HG03139 (cell line): ENCODE results near the gene ADPRHL1.

Experiments
- ATAC-seq: cut with Tn5 transposase; IDR thresholded peaks from one replicate; pipeline ENCODE4 v1.9.1; 2021; ENCODE audit not compliant: unreplicated experiment

Gene ADPRHL1

DNA sequence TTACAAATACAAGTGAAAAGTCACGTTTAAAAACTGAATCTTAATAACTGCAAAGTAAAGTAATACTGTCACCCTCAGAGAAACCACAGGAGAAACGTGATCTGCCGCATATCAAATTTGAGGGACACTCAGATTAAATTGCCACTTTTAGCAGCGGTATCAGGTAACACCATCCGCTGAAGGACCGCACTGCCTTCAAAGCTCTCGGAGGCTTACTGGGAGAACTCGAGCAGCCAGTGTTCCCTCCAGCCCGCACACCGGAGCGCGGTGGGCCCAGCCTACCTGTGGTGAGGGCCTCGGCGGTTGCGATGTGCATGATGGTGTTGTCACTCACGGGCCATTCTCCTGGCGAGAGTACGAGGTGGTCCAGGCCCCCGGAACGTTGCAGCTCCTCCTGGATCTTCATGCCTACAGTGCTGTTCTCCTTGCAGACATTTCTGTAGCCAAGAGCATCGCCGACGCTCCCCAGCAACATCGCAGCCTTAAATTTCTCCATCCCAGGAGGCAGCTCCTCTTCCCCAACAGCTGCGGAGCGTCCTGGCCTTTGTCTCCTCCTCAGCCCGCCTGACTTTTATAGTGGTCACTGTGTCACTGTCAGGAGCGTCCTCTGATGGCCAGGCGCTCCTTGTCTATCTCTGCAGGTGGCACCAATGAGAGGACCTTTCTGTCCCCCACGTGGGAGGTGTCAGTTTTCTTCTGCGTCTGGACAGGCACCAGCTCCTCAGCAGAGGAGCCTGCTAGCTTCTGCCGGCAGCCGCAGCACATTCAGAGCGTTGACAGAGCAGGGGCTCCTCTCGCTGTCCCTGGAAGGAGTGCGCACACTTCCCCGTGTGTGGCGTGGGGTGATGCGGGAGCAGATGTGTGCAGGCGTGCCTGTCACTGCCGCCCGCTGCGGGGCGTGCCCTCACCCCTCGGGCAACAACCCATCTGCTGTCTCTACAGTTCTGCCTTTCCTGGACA lies at the start of gene ADPRHL1:
Gene ADPRHL1, minus strand, starts transcription at position 547 of the 960 bp plus-strand sequence. Its CDS starts 51 bp downstream, at position 496.
- no peak for ATAC-seq

DNA sequence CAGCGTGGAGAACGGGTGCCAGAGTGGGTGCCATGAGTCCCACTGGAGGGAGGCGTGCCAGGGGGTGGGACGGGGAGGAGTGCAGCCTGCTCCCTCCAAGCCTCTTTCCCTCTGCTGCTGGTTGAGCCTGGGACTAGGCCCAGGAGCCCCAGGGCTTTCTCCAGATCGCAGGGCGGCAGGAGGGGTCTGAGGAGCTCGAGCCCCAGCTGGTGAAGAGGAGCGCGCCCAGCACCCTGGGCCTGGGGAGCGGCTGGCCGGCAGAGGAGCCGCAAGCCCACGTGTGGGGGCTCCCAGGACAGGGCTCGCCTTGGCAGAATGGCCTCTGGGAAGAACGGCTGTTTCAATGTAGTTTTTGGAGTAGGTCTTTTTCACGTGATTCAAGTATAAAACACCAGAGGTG lies 49.4 kb upstream of the ADPRHL1 start:
- no peak for ATAC-seq

DNA sequence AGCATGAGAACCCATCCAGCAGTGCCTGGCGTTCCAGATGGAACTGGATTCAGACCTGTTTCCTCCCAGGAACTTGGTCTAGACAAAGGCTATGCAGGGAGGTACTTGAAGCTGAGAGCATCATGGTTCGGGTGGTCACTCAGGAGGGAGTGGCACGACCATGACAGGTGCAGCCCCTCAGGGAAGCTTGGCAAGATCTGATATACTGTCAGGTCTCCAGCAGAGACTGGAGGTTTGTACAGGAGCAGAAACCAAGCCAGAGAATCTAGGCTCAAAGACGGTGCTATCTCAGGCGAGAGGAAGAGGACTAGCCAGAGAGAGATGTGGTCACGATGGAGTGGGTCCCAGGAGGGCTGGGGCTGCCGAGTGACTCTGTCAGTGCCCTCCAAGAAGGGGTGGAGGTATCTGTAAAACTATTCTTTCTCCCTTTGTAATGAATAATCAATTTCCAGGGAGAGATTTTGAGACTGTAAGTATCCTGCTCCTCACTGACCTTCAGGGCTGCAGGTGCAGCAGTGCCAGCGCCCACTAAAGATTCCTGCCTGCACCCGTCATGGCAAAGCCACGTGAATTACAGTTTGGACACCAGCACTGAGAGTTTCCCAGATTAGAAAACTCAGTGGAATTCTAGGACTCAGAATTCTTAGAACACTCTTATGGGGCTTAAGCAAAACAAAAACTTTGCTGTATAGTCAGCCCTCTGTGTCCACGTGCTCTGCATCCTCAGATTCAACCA lies 47.4 kb upstream of the ADPRHL1 start:
- ATAC-seq = no peak

DNA sequence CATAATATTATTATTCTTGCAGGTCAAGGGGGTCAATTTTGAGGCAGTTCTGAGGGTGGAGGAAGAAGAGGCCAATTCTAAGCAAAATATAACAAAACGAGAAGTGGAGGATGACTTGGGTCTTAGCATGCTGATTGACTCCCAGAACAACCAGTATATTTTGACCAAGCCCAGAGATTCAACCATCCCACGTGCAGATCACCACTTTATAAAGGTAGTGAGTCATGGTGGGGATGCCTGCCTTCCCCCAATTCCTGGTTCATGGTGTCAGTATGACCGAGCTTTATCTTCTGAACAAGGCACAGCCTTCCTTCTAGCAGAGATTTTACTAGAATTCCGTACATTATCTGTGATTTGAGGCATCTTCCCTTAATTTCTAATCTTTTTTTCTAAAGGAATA lies 46.6 kb upstream of the ADPRHL1 start:
- no peak for ATAC-seq

DNA sequence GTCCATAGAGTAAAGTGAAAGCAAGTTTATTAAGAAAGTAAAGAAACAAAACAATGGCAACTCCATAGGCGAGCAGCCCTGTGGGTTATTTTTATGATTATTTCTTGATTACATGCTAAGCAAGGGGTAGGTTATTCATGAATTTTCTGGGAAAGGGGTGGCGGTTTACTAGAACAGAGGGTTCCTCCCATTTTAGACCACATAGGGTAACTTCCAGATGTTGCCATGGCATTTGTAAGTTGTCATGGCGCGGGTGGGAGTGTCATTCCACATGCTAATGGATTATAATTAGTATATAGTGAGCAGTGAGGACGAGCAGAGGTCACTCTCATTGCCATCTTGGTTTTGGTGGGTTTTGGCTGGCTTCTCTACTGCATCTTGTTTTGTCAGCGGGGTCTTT lies 45.6 kb upstream of the ADPRHL1 start:
- no peak for ATAC-seq

DNA sequence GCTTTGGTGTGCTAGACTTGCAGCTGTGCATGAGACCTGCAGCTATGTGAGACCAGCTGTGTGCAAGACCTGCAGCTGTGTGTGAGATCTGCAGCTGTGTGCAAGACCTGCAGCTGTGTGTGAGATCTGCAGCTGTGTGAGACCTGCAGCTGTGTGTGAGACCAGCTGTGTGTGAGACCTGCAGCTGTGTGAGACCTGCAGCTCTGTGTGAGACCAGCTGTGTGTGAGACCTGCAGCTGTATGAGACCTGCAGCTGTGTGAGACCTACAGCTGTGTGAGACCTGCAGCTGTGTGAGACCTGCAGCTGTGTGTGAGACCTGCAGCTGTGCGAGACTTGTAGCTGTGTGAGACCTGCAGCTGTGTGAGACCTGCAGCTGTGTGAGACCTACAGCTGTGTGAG lies 43.9 kb upstream of the ADPRHL1 start:
- no peak for ATAC-seq

DNA sequence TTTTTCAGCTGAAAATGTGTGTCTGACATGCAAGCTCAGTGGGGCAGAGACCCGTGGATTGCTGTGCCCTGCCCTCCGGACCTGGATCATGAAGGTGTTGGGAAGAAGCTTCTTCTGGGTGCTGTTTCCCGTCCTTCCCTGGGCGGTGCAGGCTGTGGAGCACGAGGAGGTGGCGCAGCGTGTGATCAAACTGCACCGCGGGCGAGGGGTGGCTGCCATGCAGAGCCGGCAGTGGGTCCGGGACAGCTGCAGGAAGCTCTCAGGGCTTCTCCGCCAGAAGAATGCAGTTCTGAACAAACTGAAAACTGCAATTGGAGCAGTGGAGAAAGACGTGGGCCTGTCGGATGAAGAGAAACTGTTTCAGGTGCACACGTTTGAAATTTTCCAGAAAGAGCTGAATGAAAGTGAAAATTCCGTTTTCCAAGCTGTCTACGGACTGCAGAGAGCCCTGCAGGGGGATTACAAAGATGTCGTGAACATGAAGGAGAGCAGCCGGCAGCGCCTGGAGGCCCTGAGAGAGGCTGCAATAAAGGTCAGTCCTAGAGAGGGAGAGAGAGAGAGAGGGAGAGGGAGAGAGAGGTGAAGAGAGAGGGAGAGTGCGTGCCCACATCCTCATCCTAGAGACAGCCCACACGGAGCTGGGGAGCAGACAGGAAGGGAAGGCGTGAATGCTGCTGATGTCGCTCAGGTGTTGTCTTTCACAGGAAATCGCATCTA lies 42.4 kb upstream of the ADPRHL1 start:
- no peak for ATAC-seq

DNA sequence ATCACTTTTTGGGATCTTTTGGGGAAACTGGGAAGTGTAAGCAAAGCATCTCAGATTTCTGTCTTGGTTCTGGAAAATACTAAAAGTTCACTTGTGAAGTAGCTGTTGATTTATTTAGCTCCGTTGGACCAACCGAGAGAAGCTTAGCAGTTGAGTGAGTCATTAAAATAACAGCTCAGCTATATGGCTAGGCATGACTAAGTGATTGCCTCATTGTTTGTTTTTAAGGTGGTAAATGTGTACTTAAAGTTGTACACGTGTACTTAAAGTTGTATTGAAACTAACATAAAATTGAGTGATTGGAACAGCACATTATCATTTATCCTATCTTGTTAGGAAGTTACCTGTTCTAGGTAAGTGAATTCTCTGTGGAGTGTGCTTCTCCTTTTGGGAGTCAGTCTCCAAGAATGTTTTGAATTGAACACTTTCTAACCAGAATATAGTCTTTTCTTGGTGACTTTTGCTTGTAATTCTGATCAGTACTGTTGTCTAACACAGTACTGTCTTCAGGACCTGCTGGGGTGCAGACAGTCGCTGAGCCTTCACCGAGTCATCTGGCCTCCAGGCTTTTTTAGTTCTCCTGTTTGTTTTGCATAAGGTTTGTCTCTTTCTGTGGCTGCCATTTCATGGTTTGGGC lies 40.1 kb upstream of the ADPRHL1 start:
- no peak for ATAC-seq

DNA sequence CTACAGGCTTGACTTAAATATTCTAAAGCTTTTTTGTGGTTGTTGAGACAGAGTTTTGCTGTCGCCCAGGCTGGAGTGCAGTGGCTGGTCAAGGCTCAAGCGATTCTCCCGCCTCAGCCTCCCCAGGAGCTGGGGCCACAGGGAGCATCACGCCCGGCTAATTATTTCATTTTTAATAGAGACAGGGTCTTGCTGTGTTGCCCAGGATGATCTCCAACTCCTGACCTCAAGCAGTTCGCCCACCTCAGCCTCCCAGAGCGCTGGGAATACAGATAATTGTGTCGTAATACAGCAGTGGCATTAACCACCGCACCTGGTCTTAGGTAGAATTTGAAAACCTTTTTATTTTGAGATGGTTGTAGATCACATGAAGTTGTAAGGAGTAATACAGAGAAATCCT lies 38.7 kb upstream of the ADPRHL1 start:
- no peak for ATAC-seq

DNA sequence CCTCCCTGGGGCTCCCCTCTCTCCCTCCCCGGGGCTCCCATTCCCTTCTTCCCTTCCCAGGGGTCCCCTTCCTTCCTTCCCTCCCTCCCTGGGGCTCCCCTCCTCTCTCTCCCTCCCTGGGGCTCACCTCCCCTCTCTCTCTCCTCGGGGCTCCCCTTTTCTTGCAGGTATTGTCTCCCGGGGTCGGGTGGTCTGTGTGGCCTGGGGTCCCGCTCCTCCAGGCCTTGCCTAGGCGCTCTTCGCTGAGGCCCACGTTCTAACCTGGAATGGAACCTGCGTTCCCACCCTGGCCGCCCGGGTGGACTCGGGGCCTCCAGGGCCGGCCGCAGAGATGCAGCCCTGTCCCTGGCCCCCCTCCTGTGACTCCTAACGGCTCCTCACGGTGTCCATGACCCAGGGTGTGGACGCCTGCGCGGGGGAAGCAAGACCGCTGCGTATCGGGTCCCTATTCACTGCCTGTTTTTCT lies 38.2 kb upstream of the ADPRHL1 start:
- ATAC-seq = no peak

DNA sequence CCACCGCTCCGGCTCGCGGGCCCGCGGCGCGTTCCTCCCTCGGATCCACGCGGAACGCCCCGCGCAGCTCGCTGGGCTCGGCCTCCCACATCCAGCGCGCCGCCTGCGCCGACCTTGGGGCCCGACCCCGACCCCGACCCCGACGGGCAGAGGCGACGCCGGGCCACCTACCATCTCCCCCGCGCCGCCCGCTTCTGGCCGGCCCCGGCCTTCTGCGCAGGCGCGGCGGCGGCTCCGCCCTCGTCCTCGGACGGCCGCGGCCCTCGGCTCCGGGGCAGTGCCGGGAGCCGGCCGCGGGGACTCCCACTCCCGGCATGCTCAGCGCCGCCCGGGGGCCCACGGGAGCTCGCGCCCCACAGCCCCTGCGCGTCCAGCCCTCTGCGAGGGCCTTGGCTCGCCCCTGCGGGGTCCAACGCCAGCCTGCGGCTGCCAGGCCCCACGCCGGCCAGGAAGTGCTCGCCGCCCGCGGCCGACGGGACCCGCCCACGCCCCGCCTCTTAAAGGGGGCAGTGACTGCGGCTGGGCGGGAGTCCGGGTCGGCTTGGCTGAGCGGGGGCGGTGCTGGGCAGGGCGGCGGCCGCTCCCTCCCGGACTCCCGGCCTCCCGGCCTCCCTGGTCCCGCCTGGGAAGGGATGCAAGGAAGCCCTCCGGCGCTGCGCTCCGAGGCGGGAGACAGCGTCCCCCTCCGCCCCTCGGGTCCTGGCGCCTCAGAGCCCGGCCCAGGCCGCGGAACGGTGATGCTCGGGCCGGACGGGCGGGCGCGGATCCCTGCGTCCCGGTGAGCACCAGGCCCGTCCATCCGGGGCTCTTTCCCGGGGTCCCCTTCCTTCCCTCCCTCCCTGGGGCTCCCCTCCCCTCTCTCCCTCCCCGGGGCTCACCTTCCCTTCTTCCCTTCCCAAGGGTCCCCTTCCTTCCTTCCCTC lies 37.5 kb upstream of the ADPRHL1 start, which contains the start of gene DCUN1D2:
Gene DCUN1D2, minus strand, starts transcription at position 216 of the 922 bp plus-strand sequence. Its CDS starts 42 bp downstream, at position 174.
- peak; percentile 74 for ATAC-seq

DNA sequence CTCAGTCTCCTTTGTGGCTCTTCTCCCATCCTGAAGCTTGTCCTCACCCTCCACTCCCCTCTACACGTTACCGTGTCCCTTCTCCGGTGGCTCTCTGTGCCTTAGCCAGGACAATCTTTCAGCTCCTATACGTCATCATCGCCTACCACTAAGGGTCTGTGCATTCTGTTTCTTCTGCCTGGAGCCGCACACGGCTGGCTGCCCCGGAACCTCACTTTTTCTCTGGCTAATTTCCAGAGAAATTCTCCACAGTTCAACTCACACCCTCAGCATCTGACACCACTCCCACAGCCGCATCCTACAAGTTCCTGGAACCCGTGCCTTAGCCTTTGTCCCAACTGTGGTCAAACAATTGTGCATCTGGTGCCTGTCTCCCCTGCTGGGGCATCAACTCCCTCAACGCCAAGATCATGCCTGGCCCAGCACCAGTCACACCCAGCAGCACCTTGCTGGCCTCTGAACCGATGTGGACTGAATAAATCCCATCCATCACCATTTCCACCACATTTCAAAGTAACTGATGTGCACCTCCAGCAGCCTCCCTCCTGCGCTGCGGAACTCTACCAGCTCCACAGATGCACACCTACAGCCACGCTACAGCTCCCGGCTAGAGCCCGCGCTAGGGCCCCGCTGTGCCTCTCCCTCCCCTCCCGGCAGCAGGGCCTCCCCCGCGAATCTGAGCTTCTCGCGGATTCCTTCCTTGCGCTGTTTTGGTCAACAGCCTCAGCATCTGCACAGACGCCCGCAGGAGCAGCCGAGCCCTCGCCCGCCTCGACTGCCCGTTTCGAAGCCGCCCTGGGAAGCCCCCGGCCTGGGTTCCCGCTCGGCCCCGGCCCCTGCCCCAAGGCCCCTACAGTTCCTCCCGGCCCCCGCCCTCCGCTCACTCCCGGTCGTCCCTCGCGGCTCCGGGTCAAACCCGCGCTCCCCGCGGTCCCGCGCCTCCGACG lies 36.5 kb upstream of the ADPRHL1 start:
- peak; percentile 26 for ATAC-seq

DNA sequence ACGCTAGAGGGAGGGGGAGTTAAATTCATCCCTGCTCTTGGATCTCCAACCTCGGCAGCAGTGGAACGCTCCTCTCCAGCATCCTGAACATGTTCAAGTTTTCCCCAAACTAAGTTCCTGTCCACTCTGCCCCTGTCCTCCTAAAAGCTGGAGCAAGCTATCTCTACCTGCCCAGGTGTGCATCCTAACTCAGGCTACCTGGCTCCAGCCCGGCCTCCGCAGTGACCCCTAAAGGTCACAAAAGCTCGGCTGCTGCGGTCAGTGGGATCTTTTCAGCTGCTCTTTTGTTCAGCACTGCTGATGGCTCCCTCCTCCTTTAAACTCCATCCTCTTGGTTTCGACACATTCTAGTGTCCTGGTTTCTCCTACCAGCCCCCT lies 35.9 kb upstream of the ADPRHL1 start:
- no peak for ATAC-seq

DNA sequence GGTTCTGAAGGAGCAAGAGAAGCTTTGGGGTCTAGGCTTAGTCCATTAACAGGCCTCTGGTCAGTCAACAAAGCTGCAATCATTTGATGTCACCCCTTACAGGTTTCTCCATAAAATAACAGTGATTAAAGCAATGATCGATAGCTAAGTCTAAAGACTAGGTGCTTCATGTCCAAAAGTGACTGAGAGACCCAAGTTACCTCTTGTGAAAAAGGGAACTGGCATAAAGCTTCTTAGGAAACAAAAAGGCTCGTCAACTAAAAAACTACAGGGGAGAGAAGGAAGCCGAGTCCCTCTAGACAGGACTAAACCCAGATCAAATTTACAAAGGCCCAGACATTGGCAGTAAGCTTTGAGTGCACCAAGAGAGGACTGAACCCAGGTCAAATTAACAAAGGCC lies 35.0 kb upstream of the ADPRHL1 start:
- ATAC-seq = no peak

DNA sequence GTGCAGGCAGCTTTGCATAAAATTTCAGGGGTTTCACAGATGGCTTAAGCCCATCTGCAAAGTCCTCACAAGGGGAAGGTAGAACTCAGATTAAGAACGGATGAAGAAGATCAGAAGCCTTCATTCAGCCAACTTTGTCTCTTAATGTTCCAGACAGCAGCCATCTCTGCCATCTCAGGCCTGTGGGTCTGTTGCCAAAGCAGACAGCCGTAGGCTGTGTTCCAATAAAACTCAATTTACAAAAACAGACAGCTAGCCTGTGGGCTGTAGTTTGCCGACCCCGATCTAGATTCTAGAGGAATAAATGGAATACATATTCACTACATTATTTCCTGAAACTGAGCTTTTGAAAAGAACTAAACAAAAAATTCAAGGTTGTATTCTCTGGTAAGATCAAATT lies 33.4 kb upstream of the ADPRHL1 start:
- ATAC-seq = no peak

DNA sequence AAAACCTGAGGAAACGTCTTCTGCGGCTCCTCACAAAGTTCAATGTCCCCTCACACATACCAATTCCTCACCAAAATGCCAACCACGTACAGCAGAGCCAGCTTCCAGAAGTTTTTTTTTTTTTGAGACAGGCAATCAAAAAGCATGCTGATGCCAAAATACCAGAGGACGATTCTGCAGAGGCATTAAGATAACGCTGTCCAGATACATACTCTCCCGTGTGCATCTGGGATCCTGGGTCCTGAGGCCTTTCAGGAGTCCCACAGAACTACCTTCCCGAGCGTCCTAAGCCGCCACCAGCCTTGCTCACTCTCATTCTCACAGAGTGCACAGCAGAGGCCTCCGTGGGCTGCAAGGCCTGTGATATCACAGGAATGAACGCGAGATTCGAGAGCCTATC lies 32.3 kb upstream of the ADPRHL1 start:
- no peak for ATAC-seq

DNA sequence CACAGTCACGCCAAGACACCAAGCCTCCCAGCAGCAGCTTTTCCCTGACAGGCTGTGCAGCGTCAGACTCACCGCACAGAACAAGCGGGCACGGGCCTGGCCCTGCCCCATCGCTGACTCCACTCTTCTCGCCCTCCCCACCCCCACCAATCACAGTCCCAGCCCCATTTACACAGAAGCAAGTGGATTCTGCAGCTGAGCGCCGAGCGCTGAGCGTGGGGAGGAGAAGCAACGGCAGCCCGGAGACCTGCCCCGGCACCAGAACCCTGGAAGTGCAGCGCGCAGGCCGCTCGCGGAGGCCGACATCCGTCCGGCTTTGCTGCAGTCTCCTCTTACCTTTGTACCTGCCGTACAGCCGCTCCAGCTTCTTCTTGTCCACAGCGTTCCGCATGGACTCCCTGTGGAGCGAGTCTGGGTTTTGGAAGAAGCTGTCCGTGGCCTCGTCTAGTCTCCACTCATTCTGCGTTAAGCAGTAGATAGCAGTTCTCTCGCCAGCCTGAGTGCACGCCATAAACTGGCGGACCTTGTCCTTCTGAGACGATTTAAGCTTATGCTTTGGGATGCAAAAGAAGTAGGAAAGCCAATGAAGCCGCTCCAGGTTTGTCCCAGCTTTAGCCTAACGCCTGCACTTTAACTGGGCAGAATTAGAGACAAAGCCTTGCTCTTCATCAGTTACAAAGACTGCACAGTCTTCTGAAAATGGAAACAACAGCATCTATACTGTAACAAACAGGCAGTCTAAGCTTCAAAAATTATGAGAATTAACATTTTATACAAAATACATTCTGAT lies 30.4 kb upstream of the ADPRHL1 start:
- ATAC-seq = no peak

DNA sequence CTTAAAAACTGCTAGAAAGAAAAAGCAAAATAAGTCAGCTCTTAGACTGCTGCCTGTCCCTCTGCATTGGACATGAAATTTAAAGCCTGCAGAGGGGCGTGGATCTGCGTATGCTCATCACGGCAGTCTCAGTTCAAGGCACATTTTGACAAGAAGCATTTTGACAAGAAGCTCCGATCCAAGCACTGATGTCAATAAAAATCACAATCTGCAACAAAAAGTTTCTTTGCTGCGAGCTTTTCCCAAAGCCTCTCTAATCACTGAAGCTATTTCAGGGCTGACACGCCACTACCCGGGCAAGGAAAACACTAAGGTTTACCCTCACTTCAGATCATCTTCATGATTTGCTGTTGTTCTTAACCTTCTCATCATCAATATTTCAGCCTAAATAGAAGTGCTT lies 29.8 kb upstream of the ADPRHL1 start:
- ATAC-seq = no peak
